Measurements from ENCODE around the gene SREBF1.

- TF ChIP-seq POLR2A (IDR thresholded peaks at IDR 0.05; ENCODE audit: low read length) (no peak), GATA1 (IDR thresholded peaks at IDR 0.05; ENCODE audit: low read depth, low read length) (no peak)
Observed at GRCh38 chr17:17809531-17810083, 27.2 kb downstream of the SREBF1 start.

All from erythroblast (primary cell).